HG02981 (cell line): ENCODE results near the gene GAA.

Experiments used
- ATAC-seq: cut with Tn5 transposase; IDR thresholded peaks from one replicate; pipeline ENCODE4 v1.9.1; 2021; ENCODE audit warnings: mild to moderate bottlenecking, moderate library complexity; ENCODE audit not compliant: unreplicated experiment

The GAA gene

DNA sequence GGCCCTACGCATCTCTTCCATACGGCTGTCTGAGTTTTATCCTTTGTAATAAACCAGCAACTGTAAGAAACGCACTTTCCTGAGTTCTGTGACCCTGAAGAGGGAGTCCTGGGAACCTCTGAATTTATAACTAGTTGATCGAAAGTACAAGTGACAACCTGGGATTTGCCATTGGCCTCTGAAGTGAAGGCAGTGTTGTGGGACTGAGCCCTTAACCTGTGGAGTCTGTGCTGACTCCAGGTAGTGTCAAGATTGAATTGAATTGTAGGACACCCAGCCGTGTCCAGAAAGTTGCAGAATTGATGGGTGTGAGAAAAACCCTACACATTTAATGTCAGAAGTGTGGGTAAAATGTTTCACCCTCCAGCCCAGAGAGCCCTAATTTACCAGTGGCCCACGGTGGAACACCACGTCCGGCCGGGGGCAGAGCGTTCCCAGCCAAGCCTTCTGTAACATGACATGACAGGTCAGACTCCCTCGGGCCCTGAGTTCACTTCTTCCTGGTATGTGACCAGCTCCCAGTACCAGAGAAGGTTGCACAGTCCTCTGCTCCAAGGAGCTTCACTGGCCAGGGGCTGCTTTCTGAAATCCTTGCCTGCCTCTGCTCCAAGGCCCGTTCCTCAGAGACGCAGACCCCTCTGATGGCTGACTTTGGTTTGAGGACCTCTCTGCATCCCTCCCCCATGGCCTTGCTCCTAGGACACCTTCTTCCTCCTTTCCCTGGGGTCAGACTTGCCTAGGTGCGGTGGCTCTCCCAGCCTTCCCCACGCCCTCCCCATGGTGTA, 1.5 kb downstream of the GAA start:
- no peak for ATAC-seq

DNA sequence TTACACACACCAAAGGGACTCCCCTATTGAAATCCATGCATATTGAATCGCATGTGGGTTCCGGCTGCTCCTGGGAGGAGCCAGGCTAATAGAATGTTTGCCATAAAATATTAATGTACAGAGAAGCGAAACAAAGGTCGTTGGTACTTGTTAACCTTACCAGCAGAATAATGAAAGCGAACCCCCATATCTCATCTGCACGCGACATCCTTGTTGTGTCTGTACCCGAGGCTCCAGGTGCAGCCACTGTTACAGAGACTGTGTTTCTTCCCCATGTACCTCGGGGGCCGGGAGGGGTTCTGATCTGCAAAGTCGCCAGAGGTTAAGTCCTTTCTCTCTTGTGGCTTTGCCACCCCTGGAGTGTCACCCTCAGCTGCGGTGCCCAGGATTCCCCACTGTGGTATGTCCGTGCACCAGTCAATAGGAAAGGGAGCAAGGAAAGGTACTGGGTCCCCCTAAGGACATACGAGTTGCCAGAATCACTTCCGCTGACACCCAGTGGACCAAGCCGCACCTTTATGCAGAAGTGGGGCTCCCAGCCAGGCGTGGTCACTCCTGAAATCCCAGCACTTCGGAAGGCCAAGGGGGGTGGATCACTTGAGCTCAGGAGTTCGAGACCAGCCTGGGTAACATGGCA, 2.2 kb downstream of the GAA start:
- no peak for ATAC-seq

DNA sequence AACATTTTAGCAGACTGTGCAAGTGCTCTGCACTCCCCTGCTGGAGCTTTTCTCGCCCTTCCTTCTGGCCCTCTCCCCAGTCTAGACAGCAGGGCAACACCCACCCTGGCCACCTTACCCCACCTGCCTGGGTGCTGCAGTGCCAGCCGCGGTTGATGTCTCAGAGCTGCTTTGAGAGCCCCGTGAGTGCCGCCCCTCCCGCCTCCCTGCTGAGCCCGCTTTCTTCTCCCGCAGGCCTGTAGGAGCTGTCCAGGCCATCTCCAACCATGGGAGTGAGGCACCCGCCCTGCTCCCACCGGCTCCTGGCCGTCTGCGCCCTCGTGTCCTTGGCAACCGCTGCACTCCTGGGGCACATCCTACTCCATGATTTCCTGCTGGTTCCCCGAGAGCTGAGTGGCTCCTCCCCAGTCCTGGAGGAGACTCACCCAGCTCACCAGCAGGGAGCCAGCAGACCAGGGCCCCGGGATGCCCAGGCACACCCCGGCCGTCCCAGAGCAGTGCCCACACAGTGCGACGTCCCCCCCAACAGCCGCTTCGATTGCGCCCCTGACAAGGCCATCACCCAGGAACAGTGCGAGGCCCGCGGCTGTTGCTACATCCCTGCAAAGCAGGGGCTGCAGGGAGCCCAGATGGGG, 3.1 kb downstream of the GAA start:
- ATAC-seq: no peak

DNA sequence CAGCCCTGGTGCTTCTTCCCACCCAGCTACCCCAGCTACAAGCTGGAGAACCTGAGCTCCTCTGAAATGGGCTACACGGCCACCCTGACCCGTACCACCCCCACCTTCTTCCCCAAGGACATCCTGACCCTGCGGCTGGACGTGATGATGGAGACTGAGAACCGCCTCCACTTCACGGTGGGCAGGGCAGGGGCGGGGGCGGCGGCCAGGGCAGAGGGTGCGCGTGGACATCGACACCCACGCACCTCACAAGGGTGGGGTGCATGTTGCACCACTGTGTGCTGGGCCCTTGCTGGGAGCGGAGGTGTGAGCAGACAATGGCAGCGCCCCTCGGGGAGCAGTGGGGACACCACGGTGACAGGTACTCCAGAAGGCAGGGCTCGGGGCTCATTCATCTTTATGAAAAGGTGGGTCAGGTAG, 3.6 kb downstream of the GAA start:
- no peak for ATAC-seq

DNA sequence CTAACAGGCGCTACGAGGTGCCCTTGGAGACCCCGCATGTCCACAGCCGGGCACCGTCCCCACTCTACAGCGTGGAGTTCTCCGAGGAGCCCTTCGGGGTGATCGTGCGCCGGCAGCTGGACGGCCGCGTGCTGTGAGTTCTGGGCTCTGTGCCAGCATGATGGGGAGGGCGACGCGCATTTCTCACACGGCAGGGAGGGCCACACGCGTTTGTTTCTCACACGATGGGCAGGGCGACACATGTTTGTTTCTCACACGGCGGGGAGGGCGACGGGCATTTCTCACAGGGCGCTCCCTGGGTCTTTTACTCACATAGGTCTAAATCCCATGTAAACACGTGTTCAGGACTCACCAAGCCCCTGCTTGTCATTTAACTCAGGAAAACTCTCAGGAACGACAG, 4.4 kb downstream of the GAA start:
- ATAC-seq: no peak

DNA sequence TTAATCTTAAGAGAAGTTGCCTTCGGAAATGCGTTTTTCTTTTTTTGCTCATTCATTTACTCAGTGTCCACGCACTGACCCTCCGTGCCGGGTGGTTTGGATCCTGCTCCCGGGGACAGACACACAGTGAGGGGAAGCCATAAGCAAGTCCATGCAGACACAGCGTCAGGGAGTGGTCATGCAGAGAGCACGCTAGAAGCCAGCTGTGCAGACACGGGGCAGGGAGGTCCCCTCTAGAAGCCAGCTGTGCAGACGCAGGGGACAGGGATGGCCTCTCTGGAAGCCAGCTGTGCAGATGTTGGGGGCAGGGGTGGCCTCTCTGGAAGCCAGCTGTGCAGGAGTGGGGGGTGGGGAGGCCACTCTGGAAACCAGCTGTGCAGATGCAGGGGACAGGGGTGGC, 4.8 kb downstream of the GAA start:
- no peak for ATAC-seq

DNA sequence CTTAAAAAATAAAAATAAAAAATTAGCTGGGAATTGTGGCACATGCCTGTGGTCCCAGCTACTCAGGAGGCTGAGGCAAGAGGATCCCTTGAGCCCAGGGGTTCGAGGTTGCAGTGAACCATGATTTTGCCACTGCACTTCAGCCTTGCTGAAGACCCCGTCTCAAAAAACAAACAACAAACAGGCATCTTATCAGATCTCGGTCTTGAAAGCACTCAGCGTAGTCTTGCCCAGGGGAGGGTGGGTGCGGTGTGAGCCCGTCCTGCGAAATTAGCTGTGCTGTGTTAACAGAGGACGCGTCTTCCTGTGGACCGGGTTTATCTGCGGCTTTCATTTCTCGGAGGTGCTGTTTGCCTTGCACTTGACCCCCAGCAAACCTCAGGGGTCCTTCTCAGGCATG, 5.4 kb downstream of the GAA start:
- ATAC-seq: no peak

DNA sequence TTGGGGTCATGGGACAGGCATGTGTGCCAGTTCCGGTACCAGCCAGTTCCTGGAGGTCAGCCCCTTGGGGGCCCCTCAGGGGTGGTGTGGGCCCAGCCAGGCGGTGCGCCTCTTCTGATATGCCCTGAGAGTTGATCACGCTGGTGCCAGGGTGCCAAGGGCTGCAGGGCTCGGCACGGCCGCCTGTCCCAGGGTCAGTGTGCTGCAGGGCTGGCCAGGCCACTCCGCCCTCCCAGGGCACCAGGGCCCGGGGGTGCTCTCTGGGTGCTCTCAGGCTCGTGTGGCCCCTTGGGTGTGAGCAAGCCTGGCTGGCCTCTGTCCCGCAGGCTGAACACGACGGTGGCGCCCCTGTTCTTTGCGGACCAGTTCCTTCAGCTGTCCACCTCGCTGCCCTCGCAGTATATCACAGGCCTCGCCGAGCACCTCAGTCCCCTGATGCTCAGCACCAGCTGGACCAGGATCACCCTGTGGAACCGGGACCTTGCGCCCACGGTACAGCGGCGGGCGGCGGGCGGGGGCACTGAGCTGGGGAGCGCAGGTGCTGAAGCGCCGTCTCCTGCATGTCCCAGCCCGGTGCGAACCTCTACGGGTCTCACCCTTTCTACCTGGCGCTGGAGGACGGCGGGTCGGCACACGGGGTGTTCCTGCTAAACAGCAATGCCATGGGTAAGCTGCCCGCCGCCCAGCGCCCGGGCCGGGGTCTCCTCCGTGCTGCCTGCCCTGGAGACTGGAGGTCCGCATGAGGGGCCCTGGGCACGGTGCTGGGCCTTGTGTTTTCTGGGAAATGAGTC, 6.0 kb downstream of the GAA start:
- ATAC-seq: no peak

DNA sequence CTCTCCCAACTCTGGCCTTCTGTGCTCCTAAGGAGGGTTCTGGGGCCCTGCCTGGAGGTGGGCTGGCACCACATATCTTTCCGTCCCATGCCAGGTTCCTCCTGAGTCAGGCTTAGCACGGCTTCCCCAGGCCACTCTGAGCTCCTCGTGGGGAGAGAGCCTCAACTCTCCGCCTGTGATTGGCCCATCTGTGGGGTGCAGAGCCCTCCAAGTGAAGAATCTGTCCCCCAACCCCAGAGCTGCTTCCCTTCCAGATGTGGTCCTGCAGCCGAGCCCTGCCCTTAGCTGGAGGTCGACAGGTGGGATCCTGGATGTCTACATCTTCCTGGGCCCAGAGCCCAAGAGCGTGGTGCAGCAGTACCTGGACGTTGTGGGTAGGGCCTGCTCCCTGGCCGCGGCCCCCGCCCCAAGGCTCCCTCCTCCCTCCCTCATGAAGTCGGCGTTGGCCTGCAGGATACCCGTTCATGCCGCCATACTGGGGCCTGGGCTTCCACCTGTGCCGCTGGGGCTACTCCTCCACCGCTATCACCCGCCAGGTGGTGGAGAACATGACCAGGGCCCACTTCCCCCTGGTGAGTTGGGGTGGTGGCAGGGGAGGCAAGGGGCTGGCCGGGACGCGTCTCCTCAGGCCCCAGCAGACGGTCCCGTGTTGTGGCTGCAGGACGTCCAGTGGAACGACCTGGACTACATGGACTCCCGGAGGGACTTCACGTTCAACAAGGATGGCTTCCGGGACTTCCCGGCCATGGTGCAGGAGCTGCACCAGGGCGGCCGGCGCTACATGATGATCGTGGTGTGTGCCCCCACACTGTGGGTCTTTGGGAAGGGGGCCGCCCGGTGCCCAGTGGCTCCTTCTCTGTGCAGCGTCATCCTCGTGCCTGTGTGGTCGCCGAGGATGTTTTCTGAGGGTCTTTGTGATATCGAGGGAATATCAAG, 6.9 kb downstream of the GAA start:
- ATAC-seq: no peak

DNA sequence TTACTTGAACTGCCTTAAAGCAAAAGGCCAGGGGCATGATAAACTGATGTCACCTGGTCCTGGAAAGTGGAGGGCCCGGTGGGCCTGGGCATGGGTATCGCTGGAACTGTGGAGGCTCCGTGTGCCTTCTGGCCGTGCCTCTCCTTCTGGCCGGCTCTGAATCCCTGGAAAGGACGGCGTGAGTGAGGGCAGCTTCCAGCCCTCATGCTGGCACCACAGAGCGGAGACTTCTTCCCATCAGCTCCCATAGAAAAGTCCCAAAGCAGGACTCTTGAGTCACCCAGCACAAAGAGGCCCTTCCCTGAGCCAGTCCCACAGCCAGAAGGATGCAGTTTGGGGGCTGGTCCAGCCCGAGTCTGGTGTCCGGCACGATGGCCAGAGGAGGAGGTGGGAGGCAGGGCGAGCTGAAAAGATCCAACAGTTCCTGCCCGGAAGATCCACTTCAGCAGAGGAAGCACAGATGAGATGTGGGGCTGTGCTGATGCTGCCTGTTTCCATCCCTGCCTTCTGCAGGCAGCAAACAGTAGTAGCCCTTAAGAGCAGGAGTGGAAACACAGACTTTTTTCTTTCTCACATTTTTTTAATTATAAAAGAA, 7.8 kb downstream of the GAA start:
- ATAC-seq: no peak

DNA sequence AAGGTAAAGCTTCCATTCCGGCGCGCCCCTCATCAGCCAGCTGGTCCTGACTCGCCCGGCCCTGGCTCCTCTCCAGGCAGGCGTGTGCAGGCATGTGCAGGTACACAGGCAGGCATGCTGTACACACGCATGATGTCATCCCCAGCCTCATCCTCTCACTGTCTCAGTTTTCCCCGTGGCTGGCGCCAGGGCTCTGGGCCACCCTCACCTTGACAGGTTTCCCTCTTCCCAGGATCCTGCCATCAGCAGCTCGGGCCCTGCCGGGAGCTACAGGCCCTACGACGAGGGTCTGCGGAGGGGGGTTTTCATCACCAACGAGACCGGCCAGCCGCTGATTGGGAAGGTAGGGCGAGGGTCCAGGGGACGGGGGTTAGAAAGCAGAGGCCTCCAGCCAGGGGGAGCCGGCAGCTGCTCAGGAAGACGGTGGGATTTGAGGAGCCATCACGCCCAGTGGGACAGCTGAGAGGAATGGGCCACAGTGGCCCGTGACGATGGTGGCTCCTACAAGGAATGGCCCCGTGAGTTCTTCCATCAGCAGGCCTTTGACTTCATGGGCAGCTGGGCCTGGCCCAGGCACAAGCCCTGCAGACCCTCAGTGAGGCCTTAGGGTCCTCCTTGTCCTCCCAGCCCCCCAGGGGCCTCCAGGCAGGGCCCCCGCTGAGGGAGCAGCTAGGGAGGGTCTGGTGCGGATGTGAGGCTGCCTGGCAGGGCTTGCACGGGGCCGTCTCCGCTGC, 8.5 kb downstream of the GAA start:
- no peak for ATAC-seq

DNA sequence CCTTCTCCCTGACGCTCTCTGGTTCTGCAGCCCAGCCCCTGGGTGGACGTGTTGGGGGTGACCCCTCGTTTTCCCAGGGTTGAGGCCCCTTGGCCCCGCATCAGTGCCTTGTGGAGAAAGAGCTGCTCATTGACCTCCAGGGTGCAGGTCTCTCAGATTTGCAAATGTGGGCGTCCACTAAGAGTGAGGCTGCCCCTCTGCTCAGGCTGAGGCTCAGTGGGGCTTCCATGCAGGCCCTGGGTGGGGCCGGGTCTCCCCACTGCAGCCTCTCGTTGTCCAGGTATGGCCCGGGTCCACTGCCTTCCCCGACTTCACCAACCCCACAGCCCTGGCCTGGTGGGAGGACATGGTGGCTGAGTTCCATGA, 9.0 kb downstream of the GAA start:
- ATAC-seq: no peak

DNA sequence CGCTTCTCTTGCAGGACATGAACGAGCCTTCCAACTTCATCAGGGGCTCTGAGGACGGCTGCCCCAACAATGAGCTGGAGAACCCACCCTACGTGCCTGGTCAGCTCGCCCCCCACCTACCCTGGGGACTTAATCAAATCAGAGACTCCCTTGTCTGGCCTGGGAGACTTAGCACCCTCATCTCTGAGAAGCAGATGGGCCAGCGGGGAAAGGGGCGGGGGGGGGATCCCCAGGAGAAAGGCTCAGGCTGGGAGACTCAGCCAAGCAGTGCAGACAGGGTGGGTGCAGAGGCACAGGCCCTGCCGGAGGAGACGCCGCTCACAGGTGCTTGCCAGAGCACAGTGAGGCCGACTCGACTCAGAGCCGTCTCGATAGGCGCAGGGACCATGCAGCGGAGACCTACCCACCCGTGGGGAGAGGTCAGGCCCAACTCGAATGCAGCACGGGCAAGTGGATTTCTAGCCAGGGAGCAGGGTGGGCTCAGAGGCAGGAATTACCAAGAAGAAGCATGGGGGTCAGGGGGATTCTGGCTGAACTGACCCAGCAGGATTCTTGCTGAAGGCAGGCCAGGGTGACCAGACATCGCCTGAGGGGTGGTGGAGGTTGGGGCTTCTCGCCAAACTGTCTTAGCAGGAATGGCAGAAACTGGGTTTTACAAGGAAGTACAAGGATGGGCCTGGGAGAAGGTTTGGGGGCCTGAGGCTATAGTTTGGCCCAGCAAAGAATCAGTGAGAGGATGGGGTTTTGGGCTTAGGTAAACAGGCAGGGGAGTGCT, 9.7 kb downstream of the GAA start:
- ATAC-seq: no peak

DNA sequence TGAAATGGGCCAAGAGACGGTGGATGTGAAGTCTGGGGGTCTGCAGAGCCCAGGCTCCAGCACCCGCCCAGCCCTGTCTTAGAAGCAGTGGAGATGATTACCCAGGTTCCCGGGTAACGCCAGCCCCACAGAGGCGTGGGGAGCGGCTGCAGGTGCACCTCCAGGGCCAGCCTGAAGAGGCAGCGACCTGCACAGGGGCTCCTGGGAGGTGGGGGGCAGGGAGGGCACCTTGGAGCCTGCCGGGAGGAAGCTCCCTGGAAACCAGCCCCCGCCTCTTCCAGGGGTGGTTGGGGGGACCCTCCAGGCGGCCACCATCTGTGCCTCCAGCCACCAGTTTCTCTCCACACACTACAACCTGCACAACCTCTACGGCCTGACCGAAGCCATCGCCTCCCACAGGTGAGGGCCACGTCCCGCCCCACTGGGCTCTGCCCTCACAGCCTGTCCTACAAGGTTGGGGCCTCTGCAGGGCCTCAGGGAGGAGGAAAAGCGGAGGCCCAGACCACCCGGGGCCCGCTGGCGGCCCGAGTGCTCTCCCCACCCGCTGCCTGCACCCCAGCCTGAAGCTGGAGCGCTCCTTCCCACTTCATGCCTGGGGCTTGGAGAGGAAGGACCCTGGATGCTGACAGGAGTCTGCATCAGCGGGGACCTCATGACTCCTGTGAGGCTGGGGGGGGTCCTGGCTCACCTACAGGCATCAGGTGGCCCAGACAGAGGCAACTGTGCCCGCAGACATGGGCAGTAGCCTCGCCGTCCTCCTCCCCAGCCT, 10.5 kb downstream of the GAA start:
- ATAC-seq: no peak

DNA sequence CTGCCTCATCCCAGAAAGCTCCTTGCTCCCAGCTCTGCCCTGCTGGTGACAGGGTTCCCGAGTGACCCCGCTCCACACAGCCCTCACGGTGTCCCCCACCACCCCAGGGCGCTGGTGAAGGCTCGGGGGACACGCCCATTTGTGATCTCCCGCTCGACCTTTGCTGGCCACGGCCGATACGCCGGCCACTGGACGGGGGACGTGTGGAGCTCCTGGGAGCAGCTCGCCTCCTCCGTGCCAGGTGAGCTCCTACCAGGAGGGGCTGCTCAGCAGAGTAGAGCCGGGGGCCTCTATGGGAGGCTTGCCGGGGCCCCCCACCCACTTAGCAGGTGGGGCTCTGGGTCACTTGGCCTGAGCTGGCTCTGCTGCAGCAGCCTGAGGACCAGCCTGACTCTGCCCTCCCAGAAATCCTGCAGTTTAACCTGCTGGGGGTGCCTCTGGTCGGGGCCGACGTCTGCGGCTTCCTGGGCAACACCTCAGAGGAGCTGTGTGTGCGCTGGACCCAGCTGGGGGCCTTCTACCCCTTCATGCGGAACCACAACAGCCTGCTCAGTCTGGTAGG, 11.2 kb downstream of the GAA start:
- ATAC-seq: no peak

DNA sequence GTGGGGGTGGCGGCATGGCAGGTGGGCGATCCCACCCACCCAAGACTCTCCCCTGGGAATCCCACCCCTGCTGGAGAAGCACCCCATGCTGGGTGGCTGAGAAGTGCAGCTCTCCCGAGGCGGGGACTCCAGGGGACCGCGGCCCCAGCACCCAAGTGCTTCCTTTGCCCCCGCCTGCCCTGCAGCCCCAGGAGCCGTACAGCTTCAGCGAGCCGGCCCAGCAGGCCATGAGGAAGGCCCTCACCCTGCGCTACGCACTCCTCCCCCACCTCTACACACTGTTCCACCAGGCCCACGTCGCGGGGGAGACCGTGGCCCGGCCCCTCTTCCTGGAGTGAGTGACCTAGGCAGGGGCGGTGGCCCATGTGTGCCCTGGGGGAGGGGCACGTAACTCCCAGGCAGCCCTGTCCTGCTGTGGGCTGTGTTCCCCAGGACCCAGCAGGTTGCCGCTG, 11.7 kb downstream of the GAA start:
- ATAC-seq: no peak

DNA sequence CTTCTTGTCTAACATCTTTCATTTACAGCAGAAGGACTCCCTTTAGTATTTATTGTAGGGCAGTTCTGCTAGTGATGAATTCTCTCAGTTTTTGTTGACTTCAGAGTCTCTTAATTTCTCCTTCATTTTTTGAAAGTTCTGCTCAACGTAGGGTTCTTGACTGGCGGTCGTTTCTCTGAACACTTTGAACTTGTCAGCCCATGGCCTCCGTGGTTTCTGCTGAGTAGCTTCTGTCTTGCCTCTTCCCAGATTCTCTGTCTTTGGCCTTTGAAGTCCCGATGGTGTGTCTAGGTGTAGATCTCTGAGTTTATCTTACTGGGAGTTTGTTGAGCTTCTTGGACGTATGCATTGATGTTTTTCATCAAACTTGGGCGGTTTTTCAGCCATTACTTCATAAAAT, 13.4 kb downstream of the GAA start:
- no peak for ATAC-seq
